OCI-LY1 (cell line): ENCODE results near the gene ELF2.

Source experiments
- EZH2 ChIP-seq: fragments of 200-600 bp; sonication (generic), shearing (Covaris generic); IDR thresholded peaks from 2 replicates; pipeline ENCODE4 v1.8.0; 2017; ENCODE audit warnings: borderline replicate concordance, mixed run types, mild to moderate bottlenecking, antibody characterized with exemption, low read length, moderate library complexity, mixed read lengths
- TF ChIP-seq, protein P1 (sequence below): fragments of 200-600 bp; sonication (generic), shearing (Covaris generic); IDR thresholded peaks from 2 replicates; pipeline ENCODE4 v1.5.1; 2017; ENCODE audit warnings: mild to moderate bottlenecking, antibody characterized with exemption, low read length, moderate library complexity, mixed read lengths

DNA sequence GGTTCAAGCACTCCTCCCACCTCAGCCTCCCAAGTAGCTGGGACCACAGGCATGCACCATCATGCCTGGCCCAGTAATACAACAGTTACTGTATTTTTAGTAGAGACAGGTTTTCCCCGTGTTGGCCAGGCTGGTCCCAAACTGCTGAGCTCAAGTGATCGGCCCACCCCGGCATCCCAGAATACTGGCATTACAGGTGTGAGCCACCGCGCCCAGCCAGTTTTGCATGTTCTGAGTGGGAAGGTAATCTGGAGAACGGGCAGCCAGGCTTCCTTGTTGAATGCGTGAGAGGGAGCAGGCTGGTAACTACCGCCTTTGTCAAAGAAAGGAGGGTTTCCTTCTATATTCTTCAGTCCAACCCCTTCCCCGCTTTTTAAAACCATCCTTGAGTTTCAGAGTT lies 152.3 kb downstream of the ELF2 start:
- TF ChIP-seq, protein P1, sequence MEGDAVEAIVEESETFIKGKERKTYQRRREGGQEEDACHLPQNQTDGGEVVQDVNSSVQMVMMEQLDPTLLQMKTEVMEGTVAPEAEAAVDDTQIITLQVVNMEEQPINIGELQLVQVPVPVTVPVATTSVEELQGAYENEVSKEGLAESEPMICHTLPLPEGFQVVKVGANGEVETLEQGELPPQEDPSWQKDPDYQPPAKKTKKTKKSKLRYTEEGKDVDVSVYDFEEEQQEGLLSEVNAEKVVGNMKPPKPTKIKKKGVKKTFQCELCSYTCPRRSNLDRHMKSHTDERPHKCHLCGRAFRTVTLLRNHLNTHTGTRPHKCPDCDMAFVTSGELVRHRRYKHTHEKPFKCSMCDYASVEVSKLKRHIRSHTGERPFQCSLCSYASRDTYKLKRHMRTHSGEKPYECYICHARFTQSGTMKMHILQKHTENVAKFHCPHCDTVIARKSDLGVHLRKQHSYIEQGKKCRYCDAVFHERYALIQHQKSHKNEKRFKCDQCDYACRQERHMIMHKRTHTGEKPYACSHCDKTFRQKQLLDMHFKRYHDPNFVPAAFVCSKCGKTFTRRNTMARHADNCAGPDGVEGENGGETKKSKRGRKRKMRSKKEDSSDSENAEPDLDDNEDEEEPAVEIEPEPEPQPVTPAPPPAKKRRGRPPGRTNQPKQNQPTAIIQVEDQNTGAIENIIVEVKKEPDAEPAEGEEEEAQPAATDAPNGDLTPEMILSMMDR, result no peak
- no peak for TF ChIP-seq EZH2
